ENCODE measurements around the gene NPHP4. TPM values are rescaled to one million over a fixed set of nuclear protein-coding genes. Genes with fewer than 3 reads are reported as not detected.

The NPHP4 gene
- total RNA-seq, 2 experiments from 2014 or later = 13.4 to 24.2 TPM

DNA sequence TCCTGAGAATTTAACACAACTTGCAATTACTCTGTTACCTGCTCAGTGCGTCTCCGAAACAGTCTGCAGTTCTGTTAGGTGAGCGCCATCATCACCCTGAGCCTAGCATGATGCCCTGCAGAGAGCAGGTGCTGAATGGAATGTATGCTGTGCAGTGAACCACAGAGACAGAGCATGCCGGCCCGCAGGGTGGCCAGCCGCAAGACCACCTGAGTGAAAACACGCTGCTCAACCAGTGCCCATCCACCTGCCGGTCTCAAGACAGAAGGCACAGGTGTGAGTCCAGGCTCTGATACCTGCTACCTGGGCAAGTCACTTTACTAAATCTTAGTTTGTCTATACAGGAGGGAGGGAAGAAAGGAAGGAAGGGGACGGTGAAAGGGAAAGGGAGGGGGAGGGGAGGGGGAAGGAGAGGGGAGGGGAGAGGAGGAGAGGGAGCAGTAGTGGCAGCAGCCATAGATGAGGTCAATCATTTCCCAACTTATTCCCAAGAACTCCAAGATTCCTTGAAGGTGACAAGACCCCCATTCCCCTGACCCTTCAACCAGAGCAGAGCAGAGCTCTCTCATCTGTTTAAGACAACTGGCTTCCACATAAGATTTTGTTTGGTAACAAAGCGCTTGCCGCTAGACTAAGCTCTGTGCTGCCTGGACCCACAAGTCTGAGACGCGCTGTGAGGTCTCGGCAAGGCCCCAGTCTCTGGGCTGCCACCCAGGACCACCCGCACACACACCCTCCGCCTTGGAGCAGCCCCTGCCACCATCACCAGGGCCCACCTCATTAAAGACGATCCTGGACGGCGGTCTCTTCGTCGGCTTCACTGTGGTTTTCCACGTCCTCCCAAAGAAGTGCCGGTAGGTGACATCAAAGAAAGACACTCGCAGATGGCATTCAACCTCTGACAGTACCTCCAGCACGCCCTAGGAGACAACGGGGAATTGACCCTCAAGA lies 14.5 kb downstream of the NPHP4 start:
- intact Hi-C loops (cut with micrococcal nuclease; ENCODE audit: unreplicated experiment) = no loop called here
- Histone ChIP-seq H3K79me2 (ENCODE audit: insufficient read depth, low read depth, low read length) (no peaks in the 10 kb centered on the region), H3K9me2 (ENCODE audit: insufficient read depth, low read length) (no peaks in the 10 kb centered on the region), H2AFZ (ENCODE audit: low read length) (no peak overlapping the region), H3K36me3 (ENCODE audit: insufficient read depth, low read length) (peaks cover 16% of the 10 kb centered on the region), H3K9me3 (ENCODE audit: low read length) (no peaks in the 10 kb centered on the region), H3K4me2 (ENCODE audit: low read length) (no peak overlapping the region), H4K20me1 (ENCODE audit: insufficient read depth, low read length) (no peaks in the 10 kb centered on the region), H3K4me3 (ENCODE audit: low read depth, low read length, poor library complexity, severe bottlenecking) (no peak overlapping the region), H3K27ac (ENCODE audit: low read depth, low read length, poor library complexity, severe bottlenecking) (no peak overlapping the region), H3K4me1 (ENCODE audit: insufficient read depth, low read length, poor library complexity, severe bottlenecking) (peaks cover 32% of the 10 kb centered on the region)
- no peak for DNase-seq (ENCODE audit: low spot score)
- BruUV-seq (replicated peaks) = no TSS peak
- ChIA-PET POLR2A (no interaction called here), CTCF (ENCODE audit: unreplicated experiment) (no interaction called here)
- no peak for TF ChIP-seq EZH2phosphoT487 (IDR thresholded peaks at IDR 0.05; ENCODE audit: borderline replicate concordance, low read depth, low read length)
- TF ChIP-seq, protein P1, sequence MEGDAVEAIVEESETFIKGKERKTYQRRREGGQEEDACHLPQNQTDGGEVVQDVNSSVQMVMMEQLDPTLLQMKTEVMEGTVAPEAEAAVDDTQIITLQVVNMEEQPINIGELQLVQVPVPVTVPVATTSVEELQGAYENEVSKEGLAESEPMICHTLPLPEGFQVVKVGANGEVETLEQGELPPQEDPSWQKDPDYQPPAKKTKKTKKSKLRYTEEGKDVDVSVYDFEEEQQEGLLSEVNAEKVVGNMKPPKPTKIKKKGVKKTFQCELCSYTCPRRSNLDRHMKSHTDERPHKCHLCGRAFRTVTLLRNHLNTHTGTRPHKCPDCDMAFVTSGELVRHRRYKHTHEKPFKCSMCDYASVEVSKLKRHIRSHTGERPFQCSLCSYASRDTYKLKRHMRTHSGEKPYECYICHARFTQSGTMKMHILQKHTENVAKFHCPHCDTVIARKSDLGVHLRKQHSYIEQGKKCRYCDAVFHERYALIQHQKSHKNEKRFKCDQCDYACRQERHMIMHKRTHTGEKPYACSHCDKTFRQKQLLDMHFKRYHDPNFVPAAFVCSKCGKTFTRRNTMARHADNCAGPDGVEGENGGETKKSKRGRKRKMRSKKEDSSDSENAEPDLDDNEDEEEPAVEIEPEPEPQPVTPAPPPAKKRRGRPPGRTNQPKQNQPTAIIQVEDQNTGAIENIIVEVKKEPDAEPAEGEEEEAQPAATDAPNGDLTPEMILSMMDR (conservative IDR thresholded peaks at IDR 0.05; ENCODE audit: low read length) = no peak

DNA sequence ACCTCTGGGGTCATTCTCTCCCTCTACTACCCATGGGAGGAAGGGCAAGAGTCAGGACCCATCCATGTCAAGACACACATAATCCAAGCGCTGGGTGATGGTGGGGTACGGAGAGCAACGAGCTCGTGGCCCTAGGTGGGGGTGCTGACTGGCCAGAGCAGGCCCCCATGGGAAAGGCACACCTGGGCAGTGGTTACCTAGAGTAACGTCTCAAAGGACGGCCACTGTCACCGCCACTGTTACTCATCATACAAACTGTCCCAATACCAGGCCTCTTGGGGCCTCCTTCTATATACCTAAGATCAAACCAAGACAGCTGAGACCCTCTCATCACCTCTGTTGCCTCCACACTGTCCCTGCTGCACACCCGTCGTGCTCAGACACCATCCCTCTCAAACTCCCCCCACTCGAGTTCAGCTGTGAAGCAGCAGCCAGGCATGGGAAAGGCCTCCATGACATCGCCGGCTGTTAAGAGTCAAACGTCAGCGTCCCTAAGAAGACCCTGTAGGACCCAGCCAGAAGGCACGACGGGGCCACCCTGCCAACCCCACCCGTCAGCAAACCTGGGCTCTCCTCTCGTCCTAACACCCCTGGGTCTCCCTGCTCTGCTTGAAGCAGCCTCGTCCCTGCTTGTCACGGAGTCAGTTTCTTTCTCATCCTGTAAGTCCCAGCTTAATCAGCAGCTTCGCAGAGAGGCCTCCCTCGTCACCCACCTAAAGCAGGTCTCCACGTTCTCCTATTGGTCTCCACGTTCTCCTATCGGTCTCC lies 15.3 kb downstream of the NPHP4 start:
- no TSS peak for BruUV-seq (replicated peaks)
- no peak for DNase-seq (ENCODE audit: low spot score)
- Histone ChIP-seq H3K4me3 (ENCODE audit: low read depth, low read length, poor library complexity, severe bottlenecking) (no peak overlapping the region), H3K9me2 (ENCODE audit: insufficient read depth, low read length) (no peaks in the 10 kb centered on the region), H3K36me3 (ENCODE audit: insufficient read depth, low read length) (peaks cover 16% of the 10 kb centered on the region), H3K79me2 (ENCODE audit: insufficient read depth, low read depth, low read length) (no peaks in the 10 kb centered on the region), H3K27ac (ENCODE audit: low read depth, low read length, poor library complexity, severe bottlenecking) (no peak overlapping the region), H3K4me1 (ENCODE audit: insufficient read depth, low read length, poor library complexity, severe bottlenecking) (peaks cover 32% of the 10 kb centered on the region), H3K4me2 (ENCODE audit: low read length) (no peak overlapping the region), H3K9me3 (ENCODE audit: low read length) (no peaks in the 10 kb centered on the region), H4K20me1 (ENCODE audit: insufficient read depth, low read length) (no peaks in the 10 kb centered on the region), H2AFZ (ENCODE audit: low read length) (no peak overlapping the region)
- ChIA-PET CTCF (ENCODE audit: unreplicated experiment) (no interaction called here), POLR2A (no interaction called here)
- intact Hi-C loops (cut with micrococcal nuclease; ENCODE audit: unreplicated experiment) = no loop called here
- no peak for TF ChIP-seq EZH2phosphoT487 (IDR thresholded peaks at IDR 0.05; ENCODE audit: borderline replicate concordance, low read depth, low read length)
- TF ChIP-seq, protein P1 (conservative IDR thresholded peaks at IDR 0.05; ENCODE audit: low read length) = no peak
